Measurements from ENCODE around the gene PYCR2.
"Not testable (repeated sequence)": the region's sequence is repeated elsewhere in the genome, so short reads cannot be mapped to it uniquely, and the experiment has no call there.

Gene PYCR2

GRCh38 chr1:225942574-225942973 lies 18.5 kb upstream of the PYCR2 start:
- no peak for DNase-seq (ENCODE audit: low read depth)

- no peak for DNase-seq (ENCODE audit: low read depth)
These were observed 17.8 kb upstream of the PYCR2 start for GRCh38 chr1:225941942-225942222.

- no peak for DNase-seq (ENCODE audit: low read depth)
These were observed 17.3 kb upstream of the PYCR2 start, which contains the start of gene LEFTY2 for GRCh38 chr1:225941187-225941941. Gene LEFTY2 (minus strand): TSS chr1:225941220. CDS start chr1:225941140, 80 bp downstream.

DNA sequence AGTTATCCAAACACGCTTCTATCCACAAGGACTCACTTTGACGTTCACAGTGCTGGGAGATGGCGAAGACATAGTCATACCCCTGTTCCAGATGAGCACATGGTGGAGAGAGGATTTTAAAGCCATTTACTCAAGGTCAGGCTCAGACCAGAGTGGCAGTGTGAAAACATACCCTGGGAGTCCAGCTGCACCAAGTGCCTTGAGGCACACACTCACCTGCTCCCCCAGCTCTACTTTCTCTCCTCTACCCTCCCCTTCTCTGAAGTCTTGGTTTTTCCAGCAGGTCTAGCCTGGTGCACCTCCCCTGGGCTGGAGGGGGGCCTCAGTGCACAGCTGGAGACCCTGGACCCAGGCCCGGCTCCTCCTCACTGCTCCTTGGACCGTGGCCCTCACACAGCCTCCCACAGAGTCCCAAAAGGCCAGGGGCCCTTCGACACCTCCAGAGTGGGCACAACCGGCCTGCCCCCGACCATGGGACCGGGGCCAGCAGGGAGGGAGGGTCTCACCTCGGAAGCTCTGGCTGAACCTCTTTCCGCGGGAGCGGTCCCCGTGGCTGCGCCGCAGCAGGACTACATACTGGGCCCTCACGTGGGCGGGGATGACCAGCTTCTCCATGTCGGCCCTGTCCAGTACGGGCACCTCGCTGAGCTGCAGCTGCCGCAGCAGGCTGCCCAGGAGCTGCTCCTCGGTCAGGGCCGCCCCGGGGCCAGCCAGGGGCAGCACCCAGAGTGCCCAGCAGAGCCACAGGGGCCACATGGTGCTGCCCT lies 16.5 kb upstream of the PYCR2 start:
- DNase-seq (ENCODE audit: low read depth), result no peak

DNA sequence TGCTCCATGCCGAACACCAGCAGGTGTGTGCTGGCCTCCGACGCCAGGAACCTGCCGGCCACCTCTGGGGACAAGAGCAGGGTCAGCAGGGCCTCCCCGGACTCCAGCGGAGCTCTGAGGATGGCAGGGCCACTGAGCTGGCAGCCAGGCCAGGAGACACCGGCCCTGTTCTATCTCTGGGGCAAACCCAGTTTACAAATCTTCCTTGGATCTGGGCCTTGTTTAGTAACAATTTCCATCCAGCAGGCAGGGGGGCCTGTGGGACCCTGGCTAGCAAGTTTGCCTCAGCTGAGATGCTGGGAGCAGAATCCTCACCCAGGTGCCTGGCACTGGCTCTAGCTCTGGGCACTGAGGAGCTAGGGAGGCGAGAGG lies 15.9 kb upstream of the PYCR2 start:
- DNase-seq (ENCODE audit: low read depth), result not testable (repeated sequence)

DNA sequence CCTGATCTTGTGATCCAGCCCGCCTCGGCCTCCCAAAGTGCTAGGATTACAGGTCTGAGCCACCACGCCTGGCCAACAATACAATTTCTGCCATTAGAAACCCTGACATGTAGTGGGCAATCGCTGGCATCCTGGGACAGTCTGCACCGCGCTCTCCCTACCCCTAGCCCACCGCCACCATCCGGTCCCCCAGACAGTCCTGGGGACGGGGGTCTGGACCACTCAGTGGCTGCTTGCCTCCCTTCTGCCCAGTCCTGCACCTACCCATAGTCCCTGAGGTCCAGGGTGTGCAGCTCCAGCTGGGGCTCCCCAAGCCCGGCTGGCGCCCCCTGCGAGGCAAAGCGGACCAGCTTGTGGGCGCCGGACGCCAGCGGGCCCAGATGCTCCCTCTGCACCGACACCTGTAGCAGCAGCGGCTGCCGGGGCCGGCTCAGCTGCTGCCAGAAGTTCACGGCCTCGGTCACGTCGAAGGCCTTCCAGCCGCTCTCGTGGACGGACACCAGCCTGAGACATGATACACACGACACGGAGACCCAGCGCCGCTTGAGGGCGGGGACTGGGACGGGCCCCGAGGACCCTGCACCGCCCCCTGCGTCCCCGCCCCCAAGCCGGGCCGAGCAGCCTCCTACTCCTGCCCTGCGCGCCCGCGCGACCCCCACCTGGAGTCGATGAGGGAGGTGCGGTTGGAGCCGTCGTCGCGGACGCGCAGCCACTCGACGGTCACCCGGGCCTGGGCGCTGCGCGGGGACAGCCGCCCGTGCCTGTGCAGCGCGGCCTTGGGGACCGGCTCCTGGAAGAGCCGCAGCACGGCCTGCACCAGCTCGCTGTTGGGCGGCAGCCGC lies 15.3 kb upstream of the PYCR2 start:
- DNase-seq (ENCODE audit: low read depth), result not testable (repeated sequence)

- no peak for DNase-seq (ENCODE audit: low read depth)
These were observed 13.3 kb upstream of the PYCR2 start for GRCh38 chr1:225937048-225937968.

DNA sequence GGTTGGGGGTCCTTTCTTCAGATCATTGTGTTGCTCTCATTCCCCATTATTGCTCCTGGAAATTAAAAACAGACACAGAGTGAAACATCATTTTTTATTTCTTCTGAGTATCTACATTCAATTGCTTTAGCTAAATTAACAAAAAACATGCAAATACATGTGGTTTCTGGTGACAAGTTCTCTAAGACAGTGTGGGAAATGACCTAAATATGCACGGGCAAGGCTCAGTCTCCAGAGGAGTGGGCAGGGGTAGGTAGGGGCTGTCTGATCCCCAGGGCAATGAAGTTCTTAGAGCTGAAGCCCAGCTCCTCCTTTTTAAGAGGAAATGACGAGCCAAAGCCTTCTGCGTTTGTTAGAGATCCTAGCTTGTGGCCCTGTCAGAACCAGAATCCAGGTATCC lies 12.5 kb upstream of the PYCR2 start:
- no peak for DNase-seq (ENCODE audit: low read depth)

- DNase-seq (ENCODE audit: low read depth), result not testable (repeated sequence)
These were observed 12.0 kb upstream of the PYCR2 start for GRCh38 chr1:225936086-225936485.

DNA sequence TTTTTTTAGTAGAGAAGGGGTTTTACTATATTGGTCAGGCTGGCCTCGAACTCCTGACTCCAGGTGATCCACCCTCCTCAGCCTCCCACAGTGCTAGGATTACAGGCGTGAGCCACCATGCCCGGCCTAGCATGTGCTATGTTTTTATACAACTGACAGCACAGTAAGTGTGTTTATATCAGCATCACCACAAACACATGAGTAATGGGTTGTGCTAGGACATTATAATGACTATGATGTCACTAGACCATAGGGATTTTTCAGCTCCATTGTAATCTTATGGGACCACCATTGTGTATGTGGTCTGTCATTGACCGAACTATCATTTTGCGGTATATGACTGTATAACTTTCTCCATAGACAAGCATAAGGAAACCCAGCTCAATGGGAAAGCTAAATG lies 10.7 kb upstream of the PYCR2 start:
- DNase-seq (ENCODE audit: low read depth), result no peak

GRCh38 chr1:225933072-225933471 lies 9.0 kb upstream of the PYCR2 start:
- DNase-seq (ENCODE audit: low read depth), result no peak

GRCh38 chr1:225931270-225932136 lies 7.5 kb upstream of the PYCR2 start:
- DNase-seq (ENCODE audit: low read depth), result no peak

DNA sequence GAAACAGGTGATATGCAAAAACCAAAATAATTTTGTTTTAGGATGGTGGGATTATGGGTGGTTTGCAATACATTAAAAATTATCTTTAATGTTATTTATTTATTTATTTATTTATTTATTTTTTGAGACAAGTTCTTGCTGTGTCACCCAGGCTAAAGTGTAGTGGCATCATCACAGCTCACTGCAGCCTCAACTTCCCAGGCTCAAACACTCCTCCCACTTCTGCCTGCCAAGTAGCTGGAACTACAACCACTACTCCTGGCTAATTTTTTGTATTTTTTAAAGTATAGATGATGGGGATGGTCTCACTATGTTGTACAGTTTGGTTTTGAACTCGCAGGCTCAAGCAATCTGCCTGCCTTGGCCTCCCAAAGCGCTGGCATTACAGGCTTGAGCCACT lies 6.5 kb upstream of the PYCR2 start:
- no peak for DNase-seq (ENCODE audit: low read depth)

GRCh38 chr1:225929462-225929861 lies 5.4 kb upstream of the PYCR2 start:
- DNase-seq (ENCODE audit: low read depth), result not testable (repeated sequence)

DNA sequence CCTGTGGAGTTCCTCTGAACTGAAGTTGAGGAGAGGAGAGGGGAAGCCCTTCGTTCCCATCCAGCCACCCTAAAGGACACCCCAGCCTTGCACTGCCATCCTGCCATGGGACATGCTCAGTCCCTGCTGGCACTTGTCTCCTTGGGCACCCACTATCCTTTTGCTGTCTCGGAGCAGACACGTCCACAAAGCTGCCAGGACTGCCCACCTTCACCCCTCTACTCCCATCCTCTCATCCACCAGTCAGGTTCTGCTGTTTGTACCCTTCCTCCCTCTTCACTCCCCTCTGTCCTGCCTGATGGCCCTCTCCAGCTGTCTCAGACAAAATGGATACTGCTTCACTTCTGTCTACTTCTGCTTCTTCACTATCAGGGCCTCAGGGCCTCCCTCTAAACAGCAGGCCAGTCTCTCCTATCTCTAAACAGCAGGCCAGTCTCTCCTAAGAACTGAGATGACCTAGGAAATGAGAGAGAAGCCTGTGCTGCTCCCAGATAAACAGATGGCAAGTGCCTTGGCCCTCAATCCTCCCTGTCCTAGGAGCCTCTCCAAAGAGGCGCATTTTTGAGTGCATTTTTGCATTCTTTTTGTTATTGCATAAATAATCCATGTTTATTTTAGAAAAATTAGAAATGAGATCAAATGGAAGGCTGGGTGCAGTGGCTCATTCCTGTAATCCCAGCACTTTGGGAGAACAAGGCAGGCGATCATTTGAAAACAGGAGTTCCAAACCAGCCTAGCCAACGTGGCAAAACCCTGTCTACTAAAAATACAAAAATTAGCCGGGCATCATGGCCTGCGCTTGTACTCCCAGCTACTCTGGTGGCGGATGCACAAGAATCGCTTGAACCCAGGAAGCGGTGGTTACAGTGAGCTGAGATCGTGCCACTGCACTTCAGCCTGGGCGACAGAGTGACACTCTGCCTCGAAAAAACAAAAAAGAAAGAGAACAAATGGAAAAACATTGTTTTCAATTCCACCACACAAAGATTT lies 4.4 kb upstream of the PYCR2 start:
- DNase-seq (ENCODE audit: low read depth), result no peak

DNA sequence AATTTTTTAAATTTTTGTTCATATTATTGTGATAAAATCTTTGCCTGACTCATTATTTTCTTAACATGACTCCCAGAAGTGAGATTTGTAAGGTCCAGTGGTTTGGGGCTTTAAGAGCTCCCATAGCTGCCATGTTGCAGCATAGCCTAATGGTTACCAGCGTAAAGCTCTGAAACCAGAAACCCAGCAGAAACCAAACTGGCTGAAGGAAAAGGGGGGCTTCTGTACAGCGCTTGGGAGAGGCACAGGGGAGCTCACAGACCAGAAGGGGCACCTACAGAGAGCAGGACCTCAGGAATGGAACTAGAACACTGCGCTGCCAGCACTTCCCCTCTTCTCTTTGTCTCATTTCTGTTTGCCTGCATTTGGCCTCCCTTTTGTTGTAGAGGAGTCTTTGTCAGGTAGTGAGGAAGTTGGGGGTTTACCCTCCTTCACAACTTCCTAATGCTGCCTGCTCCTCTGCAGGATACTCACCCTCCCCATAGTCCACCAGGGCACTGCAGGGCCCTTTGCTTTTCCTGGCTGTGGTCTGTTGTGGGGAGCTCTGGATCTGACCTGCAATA lies 2.6 kb upstream of the PYCR2 start:
- no peak for DNase-seq (ENCODE audit: low read depth)

- DNase-seq (ENCODE audit: low read depth), result no peak
These were observed 714 bp downstream of the PYCR2 start for GRCh38 chr1:225923381-225923691.

- DNase-seq (ENCODE audit: low read depth), result no peak
These were observed 2.0 kb downstream of the PYCR2 start for GRCh38 chr1:225921734-225922709.
